ENCODE data around the gene PKN3.

The PKN3 gene

DNA sequence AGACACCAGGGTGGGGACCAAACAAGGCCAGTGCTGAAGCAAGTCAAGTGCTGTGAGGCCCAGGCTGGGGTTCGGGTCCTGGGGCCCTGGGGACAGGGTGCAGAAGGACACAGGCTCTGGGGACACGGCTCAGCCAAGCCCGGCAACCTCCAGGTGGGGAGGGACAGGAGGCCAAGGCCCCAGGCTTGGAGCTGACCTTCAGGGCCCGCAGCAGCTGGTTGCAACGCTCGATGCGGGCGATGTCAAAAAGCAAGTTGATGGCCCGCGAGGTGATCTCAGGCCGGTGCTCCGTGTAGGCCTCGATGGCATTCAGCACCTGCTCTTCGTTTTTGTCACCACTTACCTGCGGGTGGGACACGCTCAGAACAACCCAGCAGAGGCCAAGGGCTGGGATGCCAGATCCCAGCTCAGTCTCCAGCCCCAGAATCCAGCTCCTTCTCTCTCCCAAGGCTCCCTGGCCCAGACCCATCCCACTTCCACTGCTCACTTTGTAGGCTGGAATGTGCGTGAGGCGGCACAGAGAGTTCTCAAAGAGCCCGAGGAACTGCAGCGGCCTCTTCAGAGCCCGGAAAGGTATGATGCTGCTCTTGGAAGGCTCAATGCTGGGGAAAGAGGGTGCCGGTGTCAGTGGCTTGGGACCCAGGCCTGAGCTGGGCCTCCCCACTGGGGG, 48.8 kb downstream of the PKN3 start:
- DNase-seq: no peak

DNA sequence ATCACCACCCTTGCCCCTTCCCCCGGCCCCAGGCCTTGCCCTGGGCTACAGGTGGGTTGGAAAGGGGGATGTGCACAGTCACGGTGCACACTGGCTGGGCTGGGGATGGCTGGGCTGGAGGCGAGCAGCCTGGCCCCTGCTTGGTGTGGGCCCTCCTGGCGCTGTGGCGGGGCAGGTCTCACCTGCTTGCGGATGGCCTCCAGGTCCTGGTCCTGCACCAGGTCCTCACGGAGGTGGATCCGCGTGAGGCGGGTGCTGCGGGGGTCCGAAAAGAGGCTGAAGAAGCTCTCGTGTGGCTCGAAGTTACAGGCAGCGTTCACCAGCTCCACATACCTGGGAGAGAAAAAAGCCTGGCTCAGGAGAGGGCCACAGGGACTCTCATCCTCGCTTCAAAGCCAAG, 51.3 kb downstream of the PKN3 start:
- no peak for DNase-seq

DNA sequence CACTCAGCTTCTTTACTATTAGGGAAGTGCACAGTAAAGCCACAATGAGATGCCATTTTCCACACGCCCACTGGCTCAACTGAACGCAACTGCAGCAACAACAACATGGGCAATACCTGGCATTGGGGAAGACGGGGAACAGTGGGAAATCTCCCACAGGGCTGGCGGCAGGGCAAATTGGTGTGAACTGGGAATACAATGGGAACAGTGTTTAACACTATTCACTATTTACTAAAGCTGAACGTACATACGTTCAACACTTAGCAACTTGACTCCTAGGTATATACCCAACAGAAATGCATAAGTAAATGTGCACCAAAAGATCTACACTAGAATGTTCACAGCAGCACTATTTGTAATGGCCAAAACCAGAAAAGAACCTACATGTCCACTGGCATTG, 55.3 kb downstream of the PKN3 start:
- no peak for DNase-seq

DNA sequence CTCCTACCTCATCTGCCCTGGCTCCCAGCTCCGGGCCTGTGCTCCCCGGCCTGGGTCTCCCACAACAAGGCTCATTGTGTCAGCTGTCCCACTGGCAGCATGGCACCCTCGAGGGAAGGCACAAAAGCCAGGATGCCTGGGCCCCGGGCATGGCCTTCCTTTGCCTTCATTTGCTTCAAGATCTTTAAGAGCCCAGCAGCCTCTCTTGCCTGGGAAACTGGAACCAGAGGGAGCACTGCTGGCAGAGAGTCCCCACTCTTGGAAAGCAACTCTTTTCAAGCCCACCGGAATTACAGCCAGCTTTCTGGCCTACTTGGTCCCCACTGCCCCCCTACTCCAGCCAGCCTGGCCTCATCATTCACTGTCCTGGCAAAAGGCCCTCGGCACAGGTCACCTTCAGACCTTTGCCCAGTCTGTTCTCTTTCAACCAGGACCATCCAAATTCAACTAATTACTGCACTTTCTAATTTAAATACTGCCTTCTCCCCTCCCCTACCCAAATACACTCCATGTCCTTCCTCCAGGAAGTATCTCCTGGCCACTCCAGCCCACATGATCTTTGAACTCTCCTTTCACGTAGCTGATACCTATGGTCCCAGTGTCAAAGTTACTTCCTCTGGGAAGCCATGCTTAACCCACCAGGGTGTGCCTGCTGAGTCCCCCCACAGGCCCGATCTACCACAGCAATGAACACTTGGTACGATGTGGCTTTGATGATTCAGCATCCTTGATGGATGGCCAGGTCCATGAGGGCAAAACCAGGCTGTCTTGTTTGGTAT, 60.6 kb downstream of the PKN3 start:
- DNase-seq: no peak

DNA sequence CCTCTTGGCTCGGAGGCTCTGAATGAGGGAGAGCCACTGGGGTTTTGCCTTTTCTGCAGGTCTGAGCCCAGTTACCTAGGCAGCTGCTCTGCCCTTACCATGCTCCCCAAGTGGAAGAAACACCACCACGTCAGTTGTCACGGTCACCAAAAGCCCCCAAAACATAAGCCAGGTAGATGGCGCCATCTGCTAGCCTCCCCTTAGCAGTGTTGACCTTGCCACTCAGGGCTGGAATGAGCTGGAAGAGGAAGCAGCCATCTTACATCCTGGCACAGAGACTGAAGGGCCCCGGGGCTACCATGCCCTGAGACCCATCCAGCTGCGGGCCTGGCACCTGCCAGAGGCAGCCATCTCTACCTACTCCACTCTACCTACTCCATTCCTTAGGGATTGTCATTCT, 62.1 kb downstream of the PKN3 start:
- peak; percentile 6 for DNase-seq

DNA sequence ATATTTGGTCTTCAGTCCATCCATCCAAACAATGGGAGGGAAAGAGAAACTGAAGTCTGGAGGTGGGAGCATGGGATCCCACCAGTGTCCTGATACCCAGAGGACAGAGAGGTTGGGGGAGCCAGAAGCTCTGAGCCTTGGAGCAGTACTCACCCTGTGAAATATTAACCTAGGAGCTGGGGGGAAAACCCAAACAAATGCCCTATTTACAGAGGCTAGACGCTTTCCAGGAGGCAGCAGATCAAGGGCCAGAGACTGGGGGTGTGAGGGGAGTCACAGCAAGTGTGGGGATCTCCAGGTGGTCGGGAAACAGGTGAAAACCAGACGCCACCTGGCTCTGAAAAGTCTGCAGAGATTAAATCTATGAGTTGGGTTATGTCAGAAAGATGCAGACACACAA, 63.2 kb downstream of the PKN3 start:
- DNase-seq: no peak

DNA sequence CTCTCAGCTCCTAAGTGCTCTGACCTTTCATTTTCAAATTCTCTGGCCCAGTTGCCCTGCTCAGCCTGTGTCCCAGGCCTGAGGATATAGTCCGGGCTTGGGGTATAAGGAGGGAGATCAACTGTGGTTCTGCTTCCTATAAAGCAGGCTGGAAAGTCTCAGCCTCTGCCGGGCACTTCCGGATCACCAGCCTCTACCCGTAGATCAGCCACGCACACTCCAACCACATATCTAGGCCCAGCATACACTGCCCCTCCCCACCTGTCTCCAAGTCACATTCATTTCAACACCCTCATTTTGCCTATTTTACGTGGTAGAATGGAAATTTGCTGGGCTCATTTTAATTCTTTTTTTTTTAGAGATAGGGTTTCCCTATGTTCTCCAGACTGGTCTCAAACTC, 66.3 kb downstream of the PKN3 start:
- no peak for DNase-seq

Data from CD4-positive, alpha-beta T cell treated with Interleukin-21 for 1 hour (primary cell).